OCI-LY7 (cell line): ENCODE data around the gene KDM3A. TPM values are rescaled to one million over a fixed set of nuclear protein-coding genes. Genes with fewer than 3 reads are reported as not detected.

Experiments
- small RNA-seq: library from RNA; depleted of rRNA; stranded (forward); fragments of <200 nt; gene quantifications from one replicate; pipeline ENCODE3, GENCODE V24; 2014
- total RNA-seq, 2 experiments: library from RNA; depleted of rRNA in 1 of 2; stranded (reverse); fragments of >200 nt in 1 of 2; shearing (Covaris generic) in 1 of 2; gene quantifications; 2 replicates each; pipeline ENCODE4 v1.2.3, GENCODE V29; 2014 to 2022

KDM3A gene
- total RNA-seq, 2 experiments from 2014 or later: 14.5 to 55.7 TPM

Small RNA genes within 50 kb of the gene (small RNA-seq; reads per million reads assigned to genes)
- not detected for gene RNU6-640P

Other genes starting within 250 kb of the KDM3A start
- gene IMMT, start 245.9 kb upstream of the KDM3A start, total RNA-seq (2014; rRNA removed; shearing (Covaris generic)): 77.3 and 82.1 TPM in 2 replicates
- gene IMMT, start 245.9 kb upstream of the KDM3A start, total RNA-seq (2022): 121 and 128 TPM in 2 replicates
- 26.8 and 26.9 TPM in 2 replicates for gene MRPL35, start 241.9 kb upstream of the KDM3A start, total RNA-seq (2014; rRNA removed; shearing (Covaris generic))
- gene MRPL35, start 241.9 kb upstream of the KDM3A start, total RNA-seq (2022): 48.7 and 56.8 TPM in 2 replicates
- not detected in 2 replicates for gene REEP1, start 103.7 kb upstream of the KDM3A start, total RNA-seq (2014; rRNA removed; shearing (Covaris generic))
- gene REEP1, start 103.7 kb upstream of the KDM3A start, total RNA-seq (2022): not detected in 2 replicates
- 8.5 and 12.8 TPM in 2 replicates for gene CHMP3, start 122.1 kb downstream of the KDM3A start, total RNA-seq (2014; rRNA removed; shearing (Covaris generic))
- 23.0 and 27.2 TPM in 2 replicates for gene CHMP3, start 122.1 kb downstream of the KDM3A start, total RNA-seq (2022)
- 11.8 and 12.9 TPM in 2 replicates for gene RNF103, start 182.5 kb downstream of the KDM3A start, total RNA-seq (2014; rRNA removed; shearing (Covaris generic))
- gene RNF103, start 182.5 kb downstream of the KDM3A start, total RNA-seq (2022): 17.2 and 18.4 TPM in 2 replicates